SK-N-SH (cell line): ENCODE measurements around the gene CTDP1.

ENCODE experiments used
- EP300 ChIP-seq, 2 experiments: IDR thresholded peaks; 2 replicates each; pipeline versions ENCODE4 v1.4.0 to v1.6.1; 2012; ENCODE audit warnings: borderline replicate concordance in 1 of 2, low read depth in 1 of 2, low read length in 1 of 2
- POLR2AphosphoS5 ChIP-seq: IDR thresholded peaks from 2 replicates; pipeline ENCODE4 v1.6.1; 2012; ENCODE audit warnings: low read depth, low read length
- TCF12 ChIP-seq: IDR thresholded peaks from 2 replicates; pipeline ENCODE4 v1.4.0; 2012

GRCh38 chr18:79733986-79734770, 54.6 kb downstream of the CTDP1 start:
- TF ChIP-seq TCF12, result no peak
- TF ChIP-seq POLR2AphosphoS5, result no peak
- no peak for TF ChIP-seq EP300 (IDR thresholded peaks at IDR 0.05; ENCODE audit: borderline replicate concordance in 1 of 2, low read depth in 1 of 2, low read length in 1 of 2)
